ENCODE measurements around the gene PCTP.

DNA sequence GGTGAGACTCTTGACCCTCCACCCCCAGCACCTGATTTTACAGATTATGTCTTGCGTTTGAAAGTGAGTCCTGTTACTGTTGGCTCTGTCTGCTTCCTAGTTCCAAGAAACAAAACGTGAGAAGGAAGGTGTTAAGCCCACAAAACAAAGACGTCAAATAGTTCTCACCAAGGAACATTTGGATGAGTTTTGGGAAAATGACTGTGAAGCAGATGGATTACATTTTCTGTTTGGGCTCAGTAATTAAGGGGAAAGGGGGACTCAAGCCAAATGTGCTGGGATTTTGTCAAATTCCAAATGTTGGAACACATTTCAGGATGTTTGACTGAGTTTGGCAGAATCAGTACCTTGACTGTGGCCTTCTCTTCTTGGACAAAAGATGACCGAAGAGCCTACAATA lies 71.2 kb downstream of the PCTP start:
- no peak for TF ChIP-seq CTCF (IDR thresholded peaks at IDR 0.05)
- no peak for TF ChIP-seq POLR2A (IDR thresholded peaks at IDR 0.05)

All from lower leg skin (tissue), 3 donors.